ENCODE measurements around the gene KIR2DL3. TPM values are rescaled to one million over a fixed set of nuclear protein-coding genes. Genes with fewer than 3 reads are reported as not detected.
"Not testable (repeated sequence)": the region's sequence is repeated elsewhere in the genome, so short reads cannot be mapped to it uniquely, and the experiment has no call there.

Gene KIR2DL3
- total RNA-seq, 1 experiment from 2014 or later, result not detected

- H2BK20ac ChIP-seq (ENCODE audit: low read depth, low read length, poor library complexity, severe bottlenecking), result no peak overlapping the region
- H3K4me1 ChIP-seq (ENCODE audit: insufficient read depth, low read length), result no peaks in the 10 kb centered on the region
- no CpG with 5 or more reads among the region's 2 CpGs for WGBS (ENCODE audit: extremely low coverage, insufficient read length, low lambda C conversion rate)
- no peak overlapping the region for H4K5ac ChIP-seq (ENCODE audit: insufficient read length, low read depth, low read length)
- H3K56ac ChIP-seq (ENCODE audit: insufficient read length, low read depth, low read length), result no peak overlapping the region
- H3K4me2 ChIP-seq (ENCODE audit: insufficient read depth, insufficient read length, low read length), result no peak overlapping the region
- H3K23me2 ChIP-seq (ENCODE audit: insufficient read length, low read depth, low read length, poor library complexity, severe bottlenecking), result no peaks in the 10 kb centered on the region
- no peaks in the 10 kb centered on the region for H3K79me1 ChIP-seq (ENCODE audit: insufficient read depth, low read depth, low read length, poor library complexity, severe bottlenecking)
- H4K20me1 ChIP-seq (ENCODE audit: control insufficient read depth, insufficient read depth, insufficient read length), result no peaks in the 10 kb centered on the region
- no peaks in the 10 kb centered on the region; the same call in 1 of the 2 replicates for H3K27me3 ChIP-seq (ENCODE audit: insufficient read depth, low read length)
- no peak for DNase-seq
- no peaks in the 10 kb centered on the region for H3K79me2 ChIP-seq (ENCODE audit: insufficient read depth, low read length)
- Mint-ChIP-seq H3K27ac (no peak overlapping the region), H3K4me1 (no peaks in the 10 kb centered on the region), H3K9me3 (peaks cover 84 to 87% of the 10 kb centered on the region in 2 experiments), H3K4me3 (no peak overlapping the region), H3K27me3 (ENCODE audit: low read depth) (no peaks in the 10 kb centered on the region; the same call in 1 of the 2 replicates), H3K36me3 (ENCODE audit: insufficient read depth in 1 of 3, low read depth in 3 of 3) (peaks cover 4 to 24% (median 16%) of the 10 kb centered on the region in 3 experiments; a peak in 6 of 7 replicates)
- no peak overlapping the region for H3T11ph ChIP-seq (ENCODE audit: low read length)
- H2BK5ac ChIP-seq (ENCODE audit: insufficient read length, low read length), result no peak overlapping the region
- no peak overlapping the region for H2BK12ac ChIP-seq (ENCODE audit: insufficient read length, low read depth, low read length)
- H3K27ac ChIP-seq (ENCODE audit: insufficient read length, low read depth, low read length), result no peak overlapping the region
- no peak overlapping the region for H3K23ac ChIP-seq (ENCODE audit: insufficient read length, low read depth, low read length)
- no peak overlapping the region for H2AFZ ChIP-seq (ENCODE audit: low read length)
- H3K9me3 ChIP-seq (ENCODE audit: control insufficient read depth, low read depth, low read length), result peaks cover 69% of the 10 kb centered on the region
- H4K8ac ChIP-seq (replicated peaks; ENCODE audit: insufficient read length, low read depth, low read length), result no peak overlapping the region
- no peak overlapping the region for H2BK120ac ChIP-seq (ENCODE audit: low read depth, low read length, poor library complexity, severe bottlenecking)
- H2AK5ac ChIP-seq (ENCODE audit: insufficient read length, low read length), result no peak overlapping the region
- no peak overlapping the region for H3K9ac ChIP-seq (ENCODE audit: extremely low read depth, insufficient read length, low read length)
- H4K91ac ChIP-seq (ENCODE audit: insufficient read length, low read depth, low read length), result no peak overlapping the region
- H3K18ac ChIP-seq (ENCODE audit: insufficient read length, low read depth, low read length), result no peak overlapping the region
- H2BK15ac ChIP-seq (ENCODE audit: low read depth, low read length), result no peak overlapping the region
- no peak overlapping the region for H3K4ac ChIP-seq (ENCODE audit: low read depth, low read length)
- TF ChIP-seq, protein P1, sequence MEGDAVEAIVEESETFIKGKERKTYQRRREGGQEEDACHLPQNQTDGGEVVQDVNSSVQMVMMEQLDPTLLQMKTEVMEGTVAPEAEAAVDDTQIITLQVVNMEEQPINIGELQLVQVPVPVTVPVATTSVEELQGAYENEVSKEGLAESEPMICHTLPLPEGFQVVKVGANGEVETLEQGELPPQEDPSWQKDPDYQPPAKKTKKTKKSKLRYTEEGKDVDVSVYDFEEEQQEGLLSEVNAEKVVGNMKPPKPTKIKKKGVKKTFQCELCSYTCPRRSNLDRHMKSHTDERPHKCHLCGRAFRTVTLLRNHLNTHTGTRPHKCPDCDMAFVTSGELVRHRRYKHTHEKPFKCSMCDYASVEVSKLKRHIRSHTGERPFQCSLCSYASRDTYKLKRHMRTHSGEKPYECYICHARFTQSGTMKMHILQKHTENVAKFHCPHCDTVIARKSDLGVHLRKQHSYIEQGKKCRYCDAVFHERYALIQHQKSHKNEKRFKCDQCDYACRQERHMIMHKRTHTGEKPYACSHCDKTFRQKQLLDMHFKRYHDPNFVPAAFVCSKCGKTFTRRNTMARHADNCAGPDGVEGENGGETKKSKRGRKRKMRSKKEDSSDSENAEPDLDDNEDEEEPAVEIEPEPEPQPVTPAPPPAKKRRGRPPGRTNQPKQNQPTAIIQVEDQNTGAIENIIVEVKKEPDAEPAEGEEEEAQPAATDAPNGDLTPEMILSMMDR (conservative IDR thresholded peaks at IDR 0.05), result no peak
- no peak overlapping the region for H3K14ac ChIP-seq (ENCODE audit: insufficient read depth, low read length)
These were observed 41.5 kb upstream of the KIR2DL3 start for GRCh38 chr19:54696766-54697165.

- not testable (repeated sequence) for H3K56ac ChIP-seq (ENCODE audit: insufficient read length, low read depth, low read length); H3K14ac ChIP-seq (ENCODE audit: insufficient read depth, low read length); H3K27me3 ChIP-seq (ENCODE audit: insufficient read depth, low read length); H4K5ac ChIP-seq (ENCODE audit: insufficient read length, low read depth, low read length); H3K27ac ChIP-seq (ENCODE audit: insufficient read length, low read depth, low read length); H2AK5ac ChIP-seq (ENCODE audit: insufficient read length, low read length); H2BK12ac ChIP-seq (ENCODE audit: insufficient read length, low read depth, low read length); H4K91ac ChIP-seq (ENCODE audit: insufficient read length, low read depth, low read length); H2BK15ac ChIP-seq (ENCODE audit: low read depth, low read length); H3K9ac ChIP-seq (ENCODE audit: extremely low read depth, insufficient read length, low read length); H4K8ac ChIP-seq (replicated peaks; ENCODE audit: insufficient read length, low read depth, low read length); H2BK20ac ChIP-seq (ENCODE audit: low read depth, low read length, poor library complexity, severe bottlenecking); H3K4me2 ChIP-seq (ENCODE audit: insufficient read depth, insufficient read length, low read length); H2BK5ac ChIP-seq (ENCODE audit: insufficient read length, low read length); H2BK120ac ChIP-seq (ENCODE audit: low read depth, low read length, poor library complexity, severe bottlenecking); H3K27ac Mint-ChIP-seq; H3K4ac ChIP-seq (ENCODE audit: low read depth, low read length); H3K4me1 ChIP-seq (ENCODE audit: insufficient read depth, low read length); H3T11ph ChIP-seq (ENCODE audit: low read length); H3K27me3 Mint-ChIP-seq (ENCODE audit: low read depth); H3K23me2 ChIP-seq (ENCODE audit: insufficient read length, low read depth, low read length, poor library complexity, severe bottlenecking); H3K4me3 Mint-ChIP-seq; H3K18ac ChIP-seq (ENCODE audit: insufficient read length, low read depth, low read length); H3K79me1 ChIP-seq (ENCODE audit: insufficient read depth, low read depth, low read length, poor library complexity, severe bottlenecking); H3K23ac ChIP-seq (ENCODE audit: insufficient read length, low read depth, low read length); H4K20me1 ChIP-seq (ENCODE audit: control insufficient read depth, insufficient read depth, insufficient read length); H2AFZ ChIP-seq (ENCODE audit: low read length); DNase-seq; H3K4me1 Mint-ChIP-seq; H3K79me2 ChIP-seq (ENCODE audit: insufficient read depth, low read length)
- peaks cover 4 to 20% (median 12%) of the 10 kb centered on the region in 3 experiments; a peak in 6 of 7 replicates for H3K36me3 Mint-ChIP-seq (ENCODE audit: insufficient read depth in 1 of 3, low read depth in 3 of 3)
- WGBS (ENCODE audit: extremely low coverage, insufficient read length, low lambda C conversion rate), result no CpG with 5 or more reads among the region's 13 CpGs
- H3K9me3 ChIP-seq (ENCODE audit: control insufficient read depth, low read depth, low read length), result peaks cover 71% of the 10 kb centered on the region
- peaks cover 85 to 87% of the 10 kb centered on the region in 2 experiments for H3K9me3 Mint-ChIP-seq
These were observed 40.6 kb upstream of the KIR2DL3 start for GRCh38 chr19:54697716-54698115.

Measured in H9 (cell line).